ENCODE data around the gene TUBB2B.

The TUBB2B gene

GRCh38 chr6:3227363-3228045 is at the start of gene TUBB2B:
Gene TUBB2B (minus strand): TSS chr6:3227653. CDS start chr6:3227543, 110 bp downstream.
- DNase-seq: peak; percentile 97

GRCh38 chr6:3277251-3277650 is 49.8 kb upstream of the TUBB2B start:
- no peak for DNase-seq

- DNase-seq: no peak
Observed at GRCh38 chr6:3276174-3277167, 49.0 kb upstream of the TUBB2B start.

GRCh38 chr6:3273707-3274521 is 46.5 kb upstream of the TUBB2B start:
- DNase-seq: no peak

GRCh38 chr6:3272911-3273547 is 45.6 kb upstream of the TUBB2B start:
- DNase-seq: no peak

- no peak for DNase-seq
Observed at GRCh38 chr6:3271756-3272155, 44.3 kb upstream of the TUBB2B start.

GRCh38 chr6:3270258-3270657 is 42.8 kb upstream of the TUBB2B start:
- no peak for DNase-seq

- no peak for DNase-seq
Observed at GRCh38 chr6:3269281-3269975, 42.0 kb upstream of the TUBB2B start.

GRCh38 chr6:3268680-3269079 is 41.2 kb upstream of the TUBB2B start:
- DNase-seq: no peak

- no peak for DNase-seq
Observed at GRCh38 chr6:3267162-3267561, 39.7 kb upstream of the TUBB2B start.

- DNase-seq: no peak
Observed at GRCh38 chr6:3266170-3266569, 38.7 kb upstream of the TUBB2B start.

GRCh38 chr6:3265671-3266070 is 38.2 kb upstream of the TUBB2B start:
- DNase-seq: no peak

- DNase-seq: no peak
Observed at GRCh38 chr6:3264356-3264755, 36.9 kb upstream of the TUBB2B start.

GRCh38 chr6:3263096-3263495 is 35.6 kb upstream of the TUBB2B start:
- no peak for DNase-seq

- no peak for DNase-seq
Observed at GRCh38 chr6:3261921-3262320, 34.5 kb upstream of the TUBB2B start.

- no peak for DNase-seq
Observed at GRCh38 chr6:3261518-3261820, 34.0 kb upstream of the TUBB2B start.

GRCh38 chr6:3260772-3261517 is 33.5 kb upstream of the TUBB2B start:
- no peak for DNase-seq

GRCh38 chr6:3260296-3260695 is 32.8 kb upstream of the TUBB2B start:
- no peak for DNase-seq

GRCh38 chr6:3259491-3259958 is 32.1 kb upstream of the TUBB2B start:
- peak; percentile 55 for DNase-seq

GRCh38 chr6:3258720-3259490 is 31.5 kb upstream of the TUBB2B start, which contains the start of gene PSMG4:
Gene PSMG4 (plus strand): TSS chr6:3258947. CDS start chr6:3259023, 76 bp downstream.
- peak; percentile 92 for DNase-seq

All from NCI-H2029 (cell line).